Astrocyte (in vitro differentiated cells and primary cell): Measurements from ENCODE around the gene ARRB1. TPM values are rescaled to one million over a fixed set of nuclear protein-coding genes. Genes with fewer than 3 reads are reported as not detected.

ENCODE experiments used
- DNase-seq: peaks from one replicate; pipeline ENCODE4 v3.0.0-alpha.2; 2010; ENCODE audit warnings: low read depth
- FAIRE-seq: peaks from 2 replicates; lab custom pipeline; 2011; peaks lifted over from hg19 to GRCh38; lab: Jason Lieb, UNC
- H2AFZ ChIP-seq: 2 replicates; pipeline ENCODE4 v1.6.0; 2012; ENCODE audit warnings: low read depth, low read length, inconsistent platforms
- H3K27ac ChIP-seq: 2 replicates; pipeline ENCODE4 v1.5.1; 2011; ENCODE audit warnings: low read depth, low read length, inconsistent platforms
- H3K27me3 ChIP-seq: 2 replicates; pipeline ENCODE4 v1.6.0; 2011; ENCODE audit warnings: low read length, inconsistent platforms; ENCODE audit not compliant: insufficient read depth
- H3K36me3 ChIP-seq: 2 replicates; pipeline ENCODE4 v1.5.1; 2011; ENCODE audit warnings: low read length, inconsistent platforms; ENCODE audit not compliant: insufficient read depth
- H3K4me1 ChIP-seq: 2 replicates; pipeline ENCODE4 v1.5.1; 2011; ENCODE audit warnings: low read length, inconsistent platforms; ENCODE audit not compliant: insufficient read depth
- H3K4me2 ChIP-seq: 2 replicates; pipeline ENCODE4 v1.6.0; 2012; ENCODE audit warnings: low read length, inconsistent platforms
- H3K4me3 ChIP-seq: 2 replicates; pipeline ENCODE4 v1.5.1; 2011; ENCODE audit warnings: low read depth, mild to moderate bottlenecking, low read length, inconsistent platforms; ENCODE audit not compliant: insufficient read depth
- H3K79me2 ChIP-seq: 2 replicates; pipeline ENCODE4 v1.6.0; 2012; ENCODE audit warnings: mild to moderate bottlenecking, low read length, inconsistent platforms; ENCODE audit not compliant: insufficient read depth
- H3K9ac ChIP-seq: 2 replicates; pipeline ENCODE4 v1.6.0; 2012; ENCODE audit warnings: mild to moderate bottlenecking, low read length, inconsistent platforms
- H3K9me3 ChIP-seq: 2 replicates; pipeline ENCODE4 v1.5.1; 2012; ENCODE audit warnings: low read depth, mild to moderate bottlenecking, low read length, inconsistent platforms; ENCODE audit not compliant: insufficient read depth
- H4K20me1 ChIP-seq: 2 replicates; pipeline ENCODE4 v1.6.0; 2012; ENCODE audit warnings: low read length, inconsistent platforms; ENCODE audit not compliant: insufficient read depth
- H3K27ac Mint-ChIP-seq: one replicate; pipeline ENCODE4 v1.8.0; 2021; ENCODE audit warnings: mild to moderate bottlenecking, mixed read lengths; ENCODE audit not compliant: unreplicated experiment
- H3K27me3 Mint-ChIP-seq: one replicate; pipeline ENCODE4 v1.8.0; 2021; ENCODE audit warnings: low read depth, mixed read lengths; ENCODE audit not compliant: unreplicated experiment
- H3K36me3 Mint-ChIP-seq: one replicate; pipeline ENCODE4 v1.8.0; 2021; ENCODE audit warnings: low read depth, mixed read lengths; ENCODE audit not compliant: unreplicated experiment
- H3K4me1 Mint-ChIP-seq: one replicate; pipeline ENCODE4 v1.8.0; 2021; ENCODE audit warnings: low read depth, mixed read lengths; ENCODE audit not compliant: unreplicated experiment
- H3K4me3 Mint-ChIP-seq: one replicate; pipeline ENCODE4 v1.8.0; 2021; ENCODE audit warnings: mild to moderate bottlenecking, moderate library complexity, mixed read lengths; ENCODE audit not compliant: unreplicated experiment
- H3K9me3 Mint-ChIP-seq: one replicate; pipeline ENCODE4 v1.8.0; 2021; ENCODE audit warnings: mild to moderate bottlenecking, mixed read lengths; ENCODE audit not compliant: unreplicated experiment
- CTCF ChIP-seq: IDR thresholded peaks from 2 replicates; pipeline ENCODE4 v1.5.1; 2011; ENCODE audit warnings: low read depth, mild to moderate bottlenecking, inconsistent platforms, low read length, moderate library complexity; ENCODE audit not compliant: insufficient read depth
- EZH2 ChIP-seq: IDR thresholded peaks from 2 replicates; pipeline ENCODE4 v1.6.1; 2012; ENCODE audit warnings: mild to moderate bottlenecking, low read length, inconsistent platforms; ENCODE audit not compliant: insufficient read depth
- total RNA-seq: library from RNA; stranded (reverse); gene quantifications from 2 replicates; pipeline ENCODE4 v1.2.1, GENCODE V29; 2021

Gene ARRB1
- total RNA-seq, 1 donor from 2014 or later = 28.5 TPM

- Histone ChIP-seq H3K4me3 (no peak overlapping the region), H3K27me3 (peaks cover 2% of the 10 kb centered on the region), H3K4me1 (no peaks in the 10 kb centered on the region), H4K20me1 (peaks cover 7% of the 10 kb centered on the region), H3K27ac (no peak overlapping the region), H3K4me2 (no peak overlapping the region), H3K9ac (no peak overlapping the region), H2AFZ (no peak overlapping the region), H3K79me2 (no peaks in the 10 kb centered on the region), H3K9me3 (no peaks in the 10 kb centered on the region), H3K36me3 (no peaks in the 10 kb centered on the region)
- no peaks in the 10 kb centered on the region for H3K36me3 Mint-ChIP-seq
- peaks cover 3% of the 10 kb centered on the region for H3K27me3 Mint-ChIP-seq
- FAIRE-seq (no peak), DNase-seq (no peak)
- H3K4me3 Mint-ChIP-seq = no peak overlapping the region
- no peaks in the 10 kb centered on the region for H3K9me3 Mint-ChIP-seq
- H3K4me1 Mint-ChIP-seq = no peaks in the 10 kb centered on the region
- H3K27ac Mint-ChIP-seq = no peak overlapping the region
- no peak for TF ChIP-seq CTCF
- TF ChIP-seq EZH2 = no peak
These were observed 52.5 kb downstream of the ARRB1 start for GRCh38 chr11:75298976-75299260.

GRCh38 chr11:75298191-75298975, 53.1 kb downstream of the ARRB1 start:
- TF ChIP-seq EZH2 = no peak
- TF ChIP-seq CTCF = no peak
- H3K36me3 Mint-ChIP-seq = peaks cover 1% of the 10 kb centered on the region
- Histone ChIP-seq H2AFZ (no peak overlapping the region), H3K9me3 (no peaks in the 10 kb centered on the region), H3K4me1 (no peaks in the 10 kb centered on the region), H3K27me3 (no peaks in the 10 kb centered on the region), H3K79me2 (no peaks in the 10 kb centered on the region), H3K9ac (no peak overlapping the region), H4K20me1 (peaks cover 4% of the 10 kb centered on the region), H3K4me2 (no peak overlapping the region), H3K4me3 (no peak overlapping the region), H3K27ac (no peak overlapping the region), H3K36me3 (no peaks in the 10 kb centered on the region)
- H3K27ac Mint-ChIP-seq = no peak overlapping the region
- peaks cover 3% of the 10 kb centered on the region for H3K27me3 Mint-ChIP-seq
- H3K4me1 Mint-ChIP-seq = no peaks in the 10 kb centered on the region
- H3K4me3 Mint-ChIP-seq = no peak overlapping the region
- FAIRE-seq = no peak
- no peak for DNase-seq
- H3K9me3 Mint-ChIP-seq = no peaks in the 10 kb centered on the region

- Mint-ChIP-seq H3K4me3 (no peak overlapping the region), H3K27ac (no peak overlapping the region), H3K9me3 (no peaks in the 10 kb centered on the region), H3K36me3 (peaks cover 11% of the 10 kb centered on the region), H3K27me3 (peaks cover 3% of the 10 kb centered on the region), H3K4me1 (no peaks in the 10 kb centered on the region)
- Histone ChIP-seq H3K27me3 (peaks cover 2% of the 10 kb centered on the region), H3K4me2 (no peak overlapping the region), H3K4me3 (no peak overlapping the region), H3K36me3 (no peaks in the 10 kb centered on the region), H3K9me3 (no peaks in the 10 kb centered on the region), H2AFZ (no peak overlapping the region), H4K20me1 (peaks cover 4% of the 10 kb centered on the region), H3K9ac (no peak overlapping the region), H3K4me1 (no peaks in the 10 kb centered on the region), H3K79me2 (no peaks in the 10 kb centered on the region), H3K27ac (no peak overlapping the region)
- no peak for TF ChIP-seq EZH2
- no peak for TF ChIP-seq CTCF
- no peak for DNase-seq
- no peak for FAIRE-seq
These were observed 57.6 kb downstream of the ARRB1 start for GRCh38 chr11:75293903-75294302.
